Measurements from ENCODE around the gene ERAS.

DNA sequence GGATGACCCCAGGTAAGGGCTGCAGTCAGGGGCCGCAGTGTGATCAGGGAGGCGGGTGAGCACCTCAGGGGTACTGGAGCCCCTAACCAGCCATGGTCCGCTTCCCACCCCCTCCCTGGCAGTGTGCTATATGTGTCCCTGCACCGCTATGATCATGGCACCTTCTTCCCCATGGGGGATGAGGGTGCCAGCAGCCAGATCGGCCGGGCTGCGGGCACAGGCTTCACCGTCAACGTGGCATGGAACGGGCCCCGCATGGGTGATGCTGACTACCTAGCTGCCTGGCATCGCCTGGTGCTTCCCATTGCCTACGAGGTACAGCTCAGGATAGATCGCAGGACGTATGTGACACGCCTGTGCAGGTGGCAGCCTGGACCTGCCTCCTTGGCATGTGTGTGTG is 8.2 kb upstream of the ERAS start:
- TF ChIP-seq EZH2 (IDR thresholded peaks at IDR 0.05) (no peak), POLR2AphosphoS5 (IDR thresholded peaks at IDR 0.05; ENCODE audit: borderline replicate concordance, low read depth, low read length) (no peak), FOXP2 (optimal IDR thresholded peaks at IDR 0.05; ENCODE audit: control extremely low read depth, extremely low read length, insufficient read depth) (no peak)

Data from SK-N-MC (cell line).